ENCODE data around the gene SPINK2. TPM values are rescaled to one million over a fixed set of nuclear protein-coding genes. Genes with fewer than 3 reads are reported as not detected.
A peak's percentile ranks its signal among the peaks of the same experiment; 100 is the strongest.

SPINK2 gene
- total and polyA plus RNA-seq, 7 experiments from 2014 or later, result 0.99 to 32.8 (median 4.4) TPM

DNA sequence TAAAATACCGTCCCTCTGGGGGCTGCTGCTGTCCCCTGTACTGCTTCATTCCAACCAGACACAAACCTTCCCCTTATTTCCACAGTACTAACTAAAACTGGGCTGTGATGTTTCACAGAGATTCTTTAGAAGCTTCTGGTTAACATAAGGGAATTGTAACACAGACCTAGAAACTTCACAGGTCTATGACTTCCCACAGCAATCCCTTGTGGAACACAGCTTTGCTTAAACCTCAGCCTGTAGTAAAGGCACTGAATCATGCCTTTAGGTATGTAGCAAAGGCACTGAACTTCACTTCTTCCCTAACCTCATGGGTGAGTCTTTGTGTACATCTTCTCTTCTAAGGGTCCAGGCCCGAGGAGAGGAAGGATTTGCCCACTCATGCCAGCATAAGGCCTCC, 49.4 kb downstream of the SPINK2 start:
- Mint-ChIP-seq H3K9me3 (no peaks in the 10 kb centered on the region), H3K4me3 (no peak overlapping the region), H3K27ac (no peak overlapping the region), H3K36me3 (peaks cover 0 to 4% (median 0%) of the 10 kb centered on the region in 5 donors), H3K27me3 (peaks cover 0 to 4% (median 0%) of the 10 kb centered on the region in 5 donors), H3K4me1 (peaks cover 0 to 9% (median 0%) of the 10 kb centered on the region in 7 donors)
- ATAC-seq, result no peak
- H3K27me3 ChIP-seq (ENCODE audit: control insufficient read depth in 2 of 2, insufficient read depth in 2 of 2, low read length in 2 of 2), result no peaks in the 10 kb centered on the region
- no peak overlapping the region for H3K27ac ChIP-seq (ENCODE audit: low read depth, low read length)
- H3K4me1 ChIP-seq (ENCODE audit: control insufficient read depth in 2 of 2, insufficient read depth in 2 of 2, low read length in 2 of 2), result no peaks in the 10 kb centered on the region
- intact Hi-C loops (cut with micrococcal nuclease), result no loop called here
- no peaks in the 10 kb centered on the region for H3K9me3 ChIP-seq (ENCODE audit: control insufficient read depth in 2 of 3, low read length in 3 of 3)
- DNase-seq, result no peak
- H3K4me3 ChIP-seq (ENCODE audit: low read length), result no peak overlapping the region
- CTCF ChIA-PET, result no interaction called here
- POLR2A ChIA-PET, result no interaction called here
- H3K36me3 ChIP-seq (ENCODE audit: control insufficient read depth in 2 of 3, insufficient read depth in 3 of 3, low read length in 3 of 3), result no peaks in the 10 kb centered on the region

- Histone ChIP-seq H3K4me1 (ENCODE audit: control insufficient read depth in 2 of 2, insufficient read depth in 2 of 2, low read length in 2 of 2) (no peaks in the 10 kb centered on the region), H3K4me3 (ENCODE audit: low read length) (no peak overlapping the region), H3K9me3 (ENCODE audit: control insufficient read depth in 2 of 3, low read length in 3 of 3) (no peaks in the 10 kb centered on the region), H3K36me3 (ENCODE audit: control insufficient read depth in 2 of 3, insufficient read depth in 3 of 3, low read length in 3 of 3) (no peaks in the 10 kb centered on the region), H3K27me3 (ENCODE audit: control insufficient read depth in 2 of 2, insufficient read depth in 2 of 2, low read length in 2 of 2) (no peaks in the 10 kb centered on the region), H3K27ac (ENCODE audit: low read depth, low read length) (no peak overlapping the region)
- Mint-ChIP-seq H3K4me3 (no peak overlapping the region), H3K27ac (peak overlapping the region in 3 of 9 donors; percentile 0 to 62 (median 59)), H3K27me3 (peaks cover 0 to 8% (median 0%) of the 10 kb centered on the region in 5 donors), H3K36me3 (peaks cover 0 to 4% (median 0%) of the 10 kb centered on the region in 5 donors), H3K9me3 (no peaks in the 10 kb centered on the region), H3K4me1 (peaks cover 0 to 18% (median 3%) of the 10 kb centered on the region in 7 donors)
- CTCF ChIA-PET, result no interaction called here
- ATAC-seq, result no peak
- intact Hi-C loops (cut with micrococcal nuclease), result no loop called here
- POLR2A ChIA-PET, result no interaction called here
- no peak for DNase-seq
Observed at GRCh38 chr4:56768763-56769162, 52.7 kb downstream of the SPINK2 start.

DNA sequence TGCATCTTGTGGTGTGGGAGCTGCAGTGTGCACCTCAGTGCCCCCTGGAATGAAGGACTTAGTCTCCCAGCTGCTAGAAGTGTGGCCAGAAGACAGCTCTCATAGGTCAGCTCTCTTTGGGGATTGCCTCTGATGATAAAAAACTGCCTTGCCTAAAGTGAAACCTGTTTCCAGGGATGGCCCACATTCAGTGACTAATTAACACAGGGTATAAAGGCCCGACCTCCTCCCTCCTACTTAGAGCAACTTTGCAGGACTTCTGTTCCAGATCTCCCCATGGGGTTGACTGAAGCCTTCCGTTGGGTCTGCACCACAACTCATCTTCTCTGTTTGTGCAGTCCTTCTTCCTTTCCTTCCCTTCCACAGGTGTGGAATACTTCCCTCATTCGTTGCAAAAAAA, 53.2 kb downstream of the SPINK2 start:
- POLR2A ChIA-PET, result no interaction called here
- no peak overlapping the region for H3K4me3 Mint-ChIP-seq
- H3K27me3 ChIP-seq (ENCODE audit: control insufficient read depth in 2 of 2, insufficient read depth in 2 of 2, low read length in 2 of 2), result no peaks in the 10 kb centered on the region
- no peak overlapping the region for H3K4me3 ChIP-seq (ENCODE audit: low read length)
- intact Hi-C loops (cut with micrococcal nuclease), result no loop called here
- H3K4me1 ChIP-seq (ENCODE audit: control insufficient read depth in 2 of 2, insufficient read depth in 2 of 2, low read length in 2 of 2), result peaks cover 0 to under 1% of the 10 kb centered on the region in 2 donors
- H3K27ac ChIP-seq (ENCODE audit: low read depth, low read length), result no peak overlapping the region
- H3K27ac Mint-ChIP-seq, result peak overlapping the region in 3 of 9 donors; percentile 0 to 62 (median 59)
- no peaks in the 10 kb centered on the region for H3K9me3 Mint-ChIP-seq
- no peaks in the 10 kb centered on the region for H3K9me3 ChIP-seq (ENCODE audit: control insufficient read depth in 2 of 3, low read length in 3 of 3)
- H3K27me3 Mint-ChIP-seq, result peaks cover 0 to 8% (median 0%) of the 10 kb centered on the region in 5 donors
- DNase-seq (no peak), ATAC-seq (no peak)
- peaks cover 0 to 18% (median 3%) of the 10 kb centered on the region in 7 donors for H3K4me1 Mint-ChIP-seq
- peaks cover 0 to 4% (median 0%) of the 10 kb centered on the region in 5 donors for H3K36me3 Mint-ChIP-seq
- H3K36me3 ChIP-seq (ENCODE audit: control insufficient read depth in 2 of 3, insufficient read depth in 3 of 3, low read length in 3 of 3), result no peaks in the 10 kb centered on the region
- CTCF ChIA-PET, result no interaction called here

DNA sequence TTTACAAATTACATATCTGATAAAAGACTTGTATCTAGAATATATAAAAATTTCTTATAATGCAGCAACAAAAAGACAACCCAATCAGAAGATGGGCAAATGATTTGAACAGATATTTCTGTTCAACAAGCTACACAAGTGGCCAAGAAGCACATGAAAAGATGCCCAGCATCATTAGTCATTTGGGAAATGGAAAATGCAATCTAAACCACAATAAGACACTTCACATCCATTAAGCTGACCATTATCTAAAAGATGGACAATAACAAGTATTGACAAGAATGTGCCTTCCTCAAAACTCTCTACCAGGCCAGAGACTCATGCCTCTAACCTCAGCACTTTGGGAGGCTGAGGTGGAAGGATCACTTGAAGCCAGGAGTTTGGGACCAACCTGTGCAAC, 53.9 kb downstream of the SPINK2 start:
- H3K9me3 ChIP-seq (ENCODE audit: control insufficient read depth in 2 of 3, low read length in 3 of 3), result no peaks in the 10 kb centered on the region
- ChIA-PET CTCF (no interaction called here), POLR2A (no interaction called here)
- H3K27ac ChIP-seq (ENCODE audit: low read depth, low read length), result no peak overlapping the region
- no peak for ATAC-seq
- no peak for DNase-seq
- no peaks in the 10 kb centered on the region for H3K27me3 ChIP-seq (ENCODE audit: control insufficient read depth in 2 of 2, insufficient read depth in 2 of 2, low read length in 2 of 2)
- Mint-ChIP-seq H3K27me3 (peaks cover 0 to 8% (median 0%) of the 10 kb centered on the region in 5 donors), H3K9me3 (no peaks in the 10 kb centered on the region), H3K4me3 (no peak overlapping the region), H3K4me1 (peaks cover 0 to 25% (median 7%) of the 10 kb centered on the region in 7 donors), H3K27ac (no peak overlapping the region), H3K36me3 (peaks cover 0 to 4% (median 0%) of the 10 kb centered on the region in 5 donors)
- no peak overlapping the region for H3K4me3 ChIP-seq (ENCODE audit: low read length)
- no peaks in the 10 kb centered on the region for H3K36me3 ChIP-seq (ENCODE audit: control insufficient read depth in 2 of 3, insufficient read depth in 3 of 3, low read length in 3 of 3)
- intact Hi-C loops (cut with micrococcal nuclease), result no loop called here
- H3K4me1 ChIP-seq (ENCODE audit: control insufficient read depth in 2 of 2, insufficient read depth in 2 of 2, low read length in 2 of 2), result peaks cover 0 to 4% of the 10 kb centered on the region in 2 donors

DNA sequence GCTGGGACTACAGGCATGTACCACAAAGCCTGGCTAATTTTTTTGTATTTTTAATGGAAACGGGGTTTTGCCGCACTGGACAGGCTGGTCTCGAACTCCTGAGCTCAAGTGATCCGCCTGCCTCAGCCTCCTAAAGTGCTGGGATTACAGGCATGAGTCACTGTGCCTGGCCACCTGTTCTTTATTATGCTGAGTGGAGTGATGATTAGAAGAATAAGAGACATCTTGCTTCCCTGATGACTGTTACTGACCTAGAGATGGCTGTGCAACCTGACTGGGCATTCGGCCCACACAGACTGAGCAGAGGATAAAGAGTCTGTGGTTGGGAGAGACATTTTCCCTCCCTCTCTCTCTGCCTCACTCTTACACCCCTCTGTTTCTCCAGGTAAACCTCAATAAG, 56.7 kb downstream of the SPINK2 start:
- ChIA-PET POLR2A (no interaction called here), CTCF (interaction anchor here (0.6 kb wide), 1 partner anchor 221 kb away, joined by 3 read pairs; no protein-coding TSS in a partner anchor)
- H3K27ac Mint-ChIP-seq, result peak overlapping the region in 1 of 9 donors; percentile 26

GRCh38 chr4:56764223-56764622, 57.3 kb downstream of the SPINK2 start:
- ATAC-seq, result peak; percentile 46
- Histone ChIP-seq H3K27ac (ENCODE audit: low read depth, low read length) (no peak overlapping the region), H3K4me3 (ENCODE audit: low read length) (no peak overlapping the region), H3K36me3 (ENCODE audit: control insufficient read depth in 2 of 3, insufficient read depth in 3 of 3, low read length in 3 of 3) (no peaks in the 10 kb centered on the region), H3K4me1 (ENCODE audit: control insufficient read depth in 2 of 2, insufficient read depth in 2 of 2, low read length in 2 of 2) (peaks cover under 1 to 4% of the 10 kb centered on the region in 2 donors), H3K27me3 (ENCODE audit: control insufficient read depth in 2 of 2, insufficient read depth in 2 of 2, low read length in 2 of 2) (no peaks in the 10 kb centered on the region), H3K9me3 (ENCODE audit: control insufficient read depth in 2 of 3, low read length in 3 of 3) (no peaks in the 10 kb centered on the region)
- Mint-ChIP-seq H3K27ac (no peak overlapping the region), H3K4me3 (no peak overlapping the region), H3K27me3 (peaks cover 0 to 20% (median 0%) of the 10 kb centered on the region in 5 donors), H3K36me3 (peaks cover 0 to 4% (median 0%) of the 10 kb centered on the region in 5 donors), H3K4me1 (peaks cover 10 to 47% (median 27%) of the 10 kb centered on the region in 7 donors), H3K9me3 (no peaks in the 10 kb centered on the region)
- POLR2A ChIA-PET, result no interaction called here
- DNase-seq, result no peak
- intact Hi-C loops (cut with micrococcal nuclease), result no loop called here
- CTCF ChIA-PET, result interaction anchor here (0.6 kb wide), 1 partner anchor 182 kb away, joined by 5 read pairs; no protein-coding TSS in a partner anchor

More for the DNA sequence above, 56.7 kb downstream of the SPINK2 start:
- no peaks in the 10 kb centered on the region for H3K9me3 ChIP-seq (ENCODE audit: control insufficient read depth in 2 of 3, low read length in 3 of 3)
- Mint-ChIP-seq H3K4me3 (no peak overlapping the region), H3K4me1 (peaks cover 5 to 41% (median 21%) of the 10 kb centered on the region in 7 donors), H3K9me3 (no peaks in the 10 kb centered on the region), H3K36me3 (peaks cover 0 to 4% (median 0%) of the 10 kb centered on the region in 5 donors), H3K27me3 (peaks cover 0 to 20% (median 0%) of the 10 kb centered on the region in 5 donors)
- no peak for ATAC-seq
- H3K36me3 ChIP-seq (ENCODE audit: control insufficient read depth in 2 of 3, insufficient read depth in 3 of 3, low read length in 3 of 3), result no peaks in the 10 kb centered on the region
- no peaks in the 10 kb centered on the region for H3K27me3 ChIP-seq (ENCODE audit: control insufficient read depth in 2 of 2, insufficient read depth in 2 of 2, low read length in 2 of 2)
- intact Hi-C loops (cut with micrococcal nuclease), result no loop called here
- H3K27ac ChIP-seq (ENCODE audit: low read depth, low read length), result no peak overlapping the region
- DNase-seq, result no peak
- H3K4me1 ChIP-seq (ENCODE audit: control insufficient read depth in 2 of 2, insufficient read depth in 2 of 2, low read length in 2 of 2), result peaks cover 0 to 4% of the 10 kb centered on the region in 2 donors
- no peak overlapping the region for H3K4me3 ChIP-seq (ENCODE audit: low read length)

Data from naive thymus-derived CD4-positive, alpha-beta T cell (primary cell).